Endothelial cell of hepatic sinusoid (primary cell): ENCODE data around the gene ATP6V0A1.
"Not testable (repeated sequence)": the region's sequence is repeated elsewhere in the genome, so short reads cannot be mapped to it uniquely, and the experiment has no call there.

Experiments
- in situ Hi-C: cut with HindIII; loops from 2 replicates; pipeline ENCODE4 v1.10.0; 2017; ENCODE audit warnings: low sequenced_read_pairs

Gene ATP6V0A1

DNA sequence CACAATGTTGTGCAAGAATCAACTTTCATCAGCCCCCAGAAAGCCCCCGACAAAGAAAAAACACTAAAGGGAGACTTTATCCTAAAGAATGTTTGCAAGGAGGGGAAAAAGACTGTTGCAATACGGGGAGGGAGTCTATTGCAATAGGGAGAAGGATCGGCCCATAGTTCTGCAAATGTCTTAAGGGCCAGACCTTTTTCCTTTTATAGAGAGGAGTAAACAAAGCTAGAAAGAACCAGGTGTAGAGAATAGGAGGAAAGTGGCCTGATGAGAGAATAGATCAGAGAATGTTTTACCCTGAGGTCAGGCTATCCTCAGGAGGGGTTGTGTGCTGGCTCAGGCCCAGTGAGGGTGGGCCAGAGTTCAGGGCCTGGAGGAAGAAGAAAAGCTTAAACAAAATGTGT is 26.9 kb upstream of the ATP6V0A1 start:
- in situ Hi-C loops = no loop called here

DNA sequence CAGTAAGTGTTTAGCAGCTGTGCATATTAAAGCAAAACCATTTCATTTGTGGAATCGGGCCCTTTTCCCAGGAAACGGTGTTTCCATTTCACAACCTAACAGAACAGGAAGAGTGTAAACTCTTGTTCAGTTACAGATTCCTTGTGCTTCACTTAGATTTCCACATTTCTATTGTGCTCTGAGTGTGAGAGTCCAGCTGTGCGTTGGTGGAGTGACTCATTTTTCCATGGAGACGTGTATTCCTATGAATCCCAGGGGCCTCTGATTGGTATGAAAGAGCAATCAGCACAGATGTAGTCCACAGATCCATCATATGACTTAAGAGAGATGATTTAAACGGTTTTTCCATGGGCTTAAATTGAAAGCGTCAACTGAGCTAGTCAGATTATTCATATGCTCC is 22.3 kb upstream of the ATP6V0A1 start:
- in situ Hi-C loops = no loop called here

DNA sequence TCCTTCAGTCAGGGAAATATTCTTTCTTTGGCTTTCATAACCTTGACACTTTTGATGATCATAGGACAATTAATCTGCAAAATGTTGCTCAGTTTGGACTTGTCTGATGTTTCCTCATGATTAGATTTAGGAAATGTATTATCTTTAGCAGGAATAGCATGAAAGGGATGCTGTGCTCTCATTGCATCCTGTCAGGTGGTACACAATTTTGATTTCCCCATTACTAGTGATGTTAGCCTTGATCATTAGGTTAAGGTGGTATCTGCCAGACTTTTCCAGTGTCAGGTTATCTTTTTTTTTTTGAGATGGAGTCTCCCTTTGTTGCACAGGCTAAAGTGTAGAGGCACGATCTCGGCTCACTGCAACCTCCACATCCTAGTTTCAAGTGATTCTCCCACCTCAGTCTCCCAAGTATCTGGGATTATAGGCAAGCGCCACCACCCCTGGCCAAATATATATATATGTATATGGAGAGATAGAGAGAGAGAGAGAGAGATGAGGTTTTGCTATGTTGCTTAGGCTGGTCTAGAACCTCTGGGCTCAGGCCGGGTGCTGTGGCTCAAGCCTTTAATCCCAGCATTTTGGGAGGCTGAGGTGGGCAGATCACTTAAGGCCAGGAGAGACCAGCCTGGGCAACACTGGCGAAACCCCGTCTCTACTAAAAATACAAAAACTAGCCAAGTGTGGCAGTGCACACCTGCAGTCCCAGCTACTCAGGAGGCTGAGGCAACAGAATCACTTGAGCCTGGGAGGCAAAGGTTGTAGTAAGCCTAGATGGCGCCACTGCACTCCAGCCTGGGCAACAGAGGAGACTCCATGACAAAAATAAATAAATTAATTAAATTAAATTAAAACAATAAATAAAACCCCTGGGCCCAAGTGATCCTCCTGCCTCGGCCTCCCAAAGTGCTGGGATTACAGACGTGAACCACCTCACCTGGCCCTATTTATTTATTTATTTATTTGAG is 19.8 kb upstream of the ATP6V0A1 start:
- in situ Hi-C loops = no loop called here

DNA sequence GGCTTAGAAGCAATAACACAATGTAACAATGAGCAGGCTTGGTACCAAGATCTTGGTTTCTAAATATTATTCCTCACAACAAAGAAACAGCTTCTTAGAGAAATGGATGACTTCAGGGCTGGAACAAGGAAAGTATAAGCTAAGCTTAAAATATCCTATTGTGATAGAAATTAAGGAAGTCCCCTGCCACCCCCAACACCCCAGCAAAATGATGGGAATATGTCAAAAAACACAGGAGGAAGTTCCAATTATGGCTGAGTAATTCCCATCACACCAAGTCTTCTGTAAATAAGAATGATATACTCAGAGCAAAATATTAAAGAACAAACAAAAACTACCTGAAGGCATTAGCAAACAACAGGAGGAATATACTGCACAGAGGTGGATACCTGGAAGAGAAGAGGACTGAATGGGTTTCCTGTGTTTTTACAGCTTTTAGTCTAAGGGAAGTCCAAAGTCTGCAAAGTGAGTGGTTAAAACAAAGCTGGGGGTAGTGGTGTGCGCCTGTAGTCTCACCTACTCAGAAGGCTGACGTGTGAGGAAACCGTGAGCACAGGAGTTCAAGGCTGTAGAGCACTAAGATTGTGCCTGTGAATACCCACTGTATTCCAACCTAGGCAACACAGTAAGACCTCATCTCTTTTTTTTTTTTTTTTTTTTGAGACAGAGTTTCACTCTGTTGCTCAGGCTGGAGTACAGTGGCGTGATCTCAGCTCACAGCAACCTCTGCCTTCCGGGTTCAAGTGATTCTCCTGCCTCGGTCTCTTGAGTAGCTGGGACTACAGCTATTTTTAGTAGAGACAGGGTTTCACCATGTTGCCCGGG is 17.1 kb upstream of the ATP6V0A1 start:
- in situ Hi-C loops = no loop called here

GRCh38 chr17:42442196-42442565 is 16.5 kb upstream of the ATP6V0A1 start:
- in situ Hi-C loops = no loop called here

DNA sequence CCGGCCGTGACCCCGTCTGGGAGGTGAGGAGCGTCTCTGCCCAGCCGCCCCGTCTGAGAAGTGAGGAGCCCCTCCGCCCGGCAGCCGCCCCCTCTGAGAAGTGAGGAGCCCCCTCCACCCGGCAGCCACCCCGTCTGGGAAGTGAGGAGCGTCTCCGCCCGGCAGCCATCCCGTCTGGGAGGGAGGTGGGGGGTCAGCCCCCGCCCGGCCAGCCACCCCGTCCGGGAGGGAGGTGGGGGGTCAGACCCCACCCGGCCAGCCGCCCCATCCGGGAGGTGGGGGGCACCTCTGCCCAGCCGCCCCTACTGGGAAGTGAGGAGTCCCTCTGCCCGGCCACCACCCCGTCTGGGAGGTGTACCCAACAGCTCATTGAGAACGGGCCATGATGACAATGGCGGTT is 9.5 kb upstream of the ATP6V0A1 start:
- in situ Hi-C loops = not testable (repeated sequence)

DNA sequence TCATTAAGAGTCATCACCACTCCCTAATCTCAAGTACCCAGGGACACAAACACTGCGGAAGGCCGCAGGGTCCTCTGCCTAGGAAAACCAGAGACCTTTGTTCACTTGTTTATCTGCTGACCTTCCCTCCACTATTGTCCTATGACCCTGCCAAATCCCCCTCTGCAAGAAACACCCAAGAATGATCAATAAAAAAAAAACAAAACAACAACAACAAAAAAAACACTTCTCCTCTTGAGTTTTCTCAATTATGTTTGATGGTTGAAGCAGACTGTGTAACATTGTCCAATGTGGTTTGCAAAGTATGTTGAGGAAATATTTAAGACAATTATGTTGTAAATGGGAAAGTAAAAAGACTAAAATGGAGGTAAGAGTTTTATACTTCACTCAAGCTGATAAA is 8.8 kb upstream of the ATP6V0A1 start:
- in situ Hi-C loops = not testable (repeated sequence)

DNA sequence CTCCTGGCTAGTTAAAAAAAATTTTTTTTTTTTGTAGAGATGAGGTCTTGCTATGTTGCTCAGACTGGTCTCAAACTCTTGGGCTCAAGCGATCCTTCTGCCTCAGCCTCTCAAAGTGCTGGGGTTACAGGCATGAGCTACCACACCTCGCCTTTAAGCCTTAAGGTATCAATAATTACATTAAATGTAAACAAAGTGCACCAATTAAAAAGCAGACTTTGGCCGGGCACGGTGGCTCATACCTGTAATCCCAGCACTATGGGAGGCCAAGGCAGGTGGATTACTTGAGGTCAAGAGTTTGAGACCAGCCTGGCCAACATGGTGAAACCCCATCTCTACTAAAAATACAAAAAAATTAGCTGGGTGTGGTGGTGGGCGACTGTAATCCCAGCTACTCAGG is 7.4 kb upstream of the ATP6V0A1 start:
- in situ Hi-C loops = not testable (repeated sequence)

GRCh38 chr17:42453439-42453838 is 5.2 kb upstream of the ATP6V0A1 start:
- in situ Hi-C loops = no loop called here

- in situ Hi-C loops = not testable (repeated sequence)
Measured at GRCh38 chr17:42454987-42455386, 3.7 kb upstream of the ATP6V0A1 start.

- in situ Hi-C loops = no loop called here
Measured at GRCh38 chr17:42456223-42457106, 2.2 kb upstream of the ATP6V0A1 start.

DNA sequence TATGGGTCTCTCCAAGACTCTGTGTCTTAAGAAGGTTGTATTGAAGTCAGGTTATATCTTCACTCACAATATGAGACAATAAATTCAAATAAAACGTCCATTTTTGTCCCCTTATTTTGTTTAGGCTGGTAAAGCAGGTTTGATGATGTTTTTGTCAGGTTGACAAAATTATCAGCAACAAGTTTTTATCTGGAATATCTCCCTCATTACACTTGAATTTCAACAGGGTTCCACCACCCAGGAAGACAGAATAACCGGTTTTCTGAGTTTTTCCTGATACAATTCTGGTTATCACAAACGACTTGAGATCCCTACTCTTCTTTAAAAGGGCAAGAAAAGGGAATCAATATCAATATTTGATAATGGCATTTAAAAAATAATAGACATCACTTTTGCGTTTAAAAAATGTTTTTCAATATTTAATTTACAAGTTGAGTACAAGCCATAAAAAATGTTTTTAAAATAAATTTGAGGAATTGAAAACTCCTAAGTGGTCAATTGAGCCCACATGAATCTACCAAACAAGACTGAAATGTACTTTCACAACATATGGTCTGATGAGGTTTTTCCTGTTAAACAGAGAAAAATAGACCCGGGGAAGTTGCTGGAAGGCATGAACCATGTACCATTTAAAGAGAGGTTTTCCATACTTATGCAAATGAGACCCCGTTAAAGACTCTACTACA is 1.4 kb upstream of the ATP6V0A1 start:
- in situ Hi-C loops = no loop called here

DNA sequence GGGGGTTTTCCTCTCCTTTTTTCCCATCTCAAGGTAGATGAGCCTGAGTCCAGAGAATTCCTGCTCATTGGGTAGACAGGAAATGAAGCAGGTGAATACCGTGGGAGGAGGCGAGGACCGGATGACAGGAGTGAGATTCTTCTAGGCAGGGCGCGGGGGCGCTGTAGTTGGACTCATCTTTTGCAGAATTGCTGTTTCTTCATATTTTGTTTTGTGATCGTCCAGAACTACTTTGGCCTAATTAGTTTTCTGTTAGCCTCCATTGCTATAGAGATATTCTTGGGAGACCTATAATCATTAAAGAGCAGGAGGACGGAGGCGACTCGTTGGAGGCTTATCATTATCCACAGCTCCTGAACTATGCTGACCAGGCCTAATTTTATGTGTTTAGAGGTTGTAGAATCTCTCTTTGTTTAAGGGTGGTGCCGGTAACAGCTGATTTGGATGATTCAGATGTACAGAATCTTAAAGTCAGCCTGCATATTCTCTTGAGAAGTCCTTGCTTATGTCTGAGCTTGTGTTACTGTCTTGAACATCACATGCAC is 650 bp downstream of the ATP6V0A1 start:
- in situ Hi-C loops = no loop called here

DNA sequence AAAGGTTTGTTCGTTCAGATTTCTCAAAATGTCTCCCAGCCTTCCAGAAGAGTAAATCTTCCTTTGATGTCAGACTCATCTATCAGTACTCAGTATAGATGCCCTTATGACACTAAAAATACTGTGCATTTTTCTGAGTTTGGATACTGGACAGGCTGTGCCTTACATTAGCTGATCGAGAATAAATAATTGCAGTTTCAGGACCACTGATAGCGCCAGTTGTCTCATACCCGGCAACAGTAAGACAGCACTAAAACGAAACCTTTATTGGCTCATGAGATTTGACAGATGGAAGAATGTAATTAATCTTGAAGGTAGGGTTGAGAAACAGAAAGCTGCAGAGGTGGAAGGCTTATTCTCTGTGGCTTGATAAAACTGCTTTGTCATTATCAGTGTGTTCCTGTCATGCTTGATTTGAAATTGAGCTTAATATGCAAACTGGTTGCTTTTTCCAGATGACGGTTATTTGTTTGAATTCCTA is 1.2 kb downstream of the ATP6V0A1 start:
- in situ Hi-C loops = no loop called here

- in situ Hi-C loops = no loop called here
Measured at GRCh38 chr17:42460371-42460770, 1.7 kb downstream of the ATP6V0A1 start.

DNA sequence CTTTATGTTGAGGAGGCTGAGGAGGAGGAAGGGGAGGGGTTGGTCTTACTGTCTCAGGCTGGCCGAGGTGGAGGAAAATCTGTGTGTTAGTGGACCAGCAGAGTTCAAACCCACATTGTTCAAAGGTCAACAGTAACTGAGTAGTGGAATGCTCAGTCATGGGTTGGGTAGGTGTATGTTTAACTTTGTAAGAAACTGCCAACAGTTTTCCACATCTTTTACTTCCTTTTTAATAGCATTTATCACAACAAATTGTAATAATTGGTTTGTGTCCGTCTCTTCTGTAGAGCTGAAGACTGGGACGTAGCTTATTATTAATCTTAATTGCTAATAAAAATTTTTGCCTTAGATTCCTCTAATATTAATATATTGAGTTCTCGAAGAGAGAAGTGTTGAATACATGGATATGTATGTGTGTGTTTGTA is 5.3 kb downstream of the ATP6V0A1 start:
- in situ Hi-C loops = no loop called here

- in situ Hi-C loops = no loop called here
Measured at GRCh38 chr17:42467889-42468288, 9.2 kb downstream of the ATP6V0A1 start.

- in situ Hi-C loops = no loop called here
Measured at GRCh38 chr17:42472709-42473521, 14.2 kb downstream of the ATP6V0A1 start.

- in situ Hi-C loops = no loop called here
Measured at GRCh38 chr17:42474276-42474675, 15.6 kb downstream of the ATP6V0A1 start.
